OCI-LY3 (cell line): Measurements from ENCODE around the gene LY6G5C.
A peak's percentile ranks its signal among the peaks of the same experiment; 100 is the strongest.

Experiments
- H2AFZ ChIP-seq: fragments of 200-600, 300-600 bp; shearing (Covaris generic); 2 replicates; pipeline ENCODE4 v1.6.0; 2014; ENCODE audit warnings: antibody characterized with exemption, low read depth, low read length
- H3K27ac ChIP-seq: fragments of 200-600, 300-600 bp; sonication (generic); 2 replicates; pipeline ENCODE4 v1.5.1; 2014; ENCODE audit warnings: mild to moderate bottlenecking, low read length, moderate library complexity, mixed read lengths
- H3K27me3 ChIP-seq: fragments of 200-600, 300-600 bp; sonication (generic); 2 replicates; pipeline ENCODE4 v1.6.1; 2014; ENCODE audit warnings: low read depth, low read length, mixed read lengths
- H3K36me3 ChIP-seq: fragments of 200-600, 300-600 bp; sonication (generic); replicated peaks from 2 replicates; pipeline ENCODE3; 2014; ENCODE audit warnings: low read depth, low read length, mixed read lengths
- H3K4me1 ChIP-seq: fragments of 300-600, 200-600 bp; sonication (generic); 2 replicates; pipeline ENCODE4 v1.6.1; 2014; ENCODE audit warnings: low read length, mixed read lengths
- H3K4me2 ChIP-seq: fragments of 200-600, 300-600 bp; sonication (generic); 2 replicates; pipeline ENCODE4 v1.6.1; 2014; ENCODE audit warnings: low read length, mixed read lengths
- H3K4me3 ChIP-seq: fragments of 300-600, 200-600 bp; sonication (generic); 2 replicates; pipeline ENCODE4 v1.5.1; 2014; ENCODE audit warnings: antibody characterized with exemption, mild to moderate bottlenecking, low read length, moderate library complexity
- H3K79me2 ChIP-seq: fragments of 300-600, 200-600 bp; shearing (Covaris generic); 2 replicates; pipeline ENCODE4 v1.6.1; 2014; ENCODE audit warnings: mild to moderate bottlenecking, low read length, mixed read lengths
- H3K9ac ChIP-seq: fragments of 300-600, 200-600 bp; shearing (Covaris generic); 2 replicates; pipeline ENCODE4 v1.6.0; 2014; ENCODE audit warnings: mild to moderate bottlenecking, low read length, moderate library complexity
- H3K9me3 ChIP-seq: fragments of 200-600, 300-600 bp; shearing (Covaris generic); 2 replicates; pipeline ENCODE4 v1.6.1; 2014; ENCODE audit warnings: low read length, mixed read lengths; ENCODE audit not compliant: insufficient read depth
- H4K20me1 ChIP-seq: fragments of 200-600, 300-600 bp; sonication (generic); 2 replicates; pipeline ENCODE4 v1.6.1; 2016; ENCODE audit warnings: low read length, mixed read lengths; ENCODE audit not compliant: insufficient read depth
- CTCF ChIP-seq: fragments of 200-600, 300-600 bp; sonication (generic); IDR thresholded peaks from 2 replicates; pipeline ENCODE4 v1.5.1; 2014; ENCODE audit warnings: antibody characterized with exemption, low read length, low read depth
- EZH2phosphoT487 ChIP-seq: fragments of 200-600 bp; shearing (Covaris generic); IDR thresholded peaks from 2 replicates; pipeline ENCODE4 v1.6.1; 2018; ENCODE audit warnings: antibody characterized with exemption, mixed run types, low read depth

LY6G5C gene

GRCh38 chr6:31683591-31683990, 2.7 kb upstream of the LY6G5C start:
- H3K27ac ChIP-seq, result no peak overlapping the region

GRCh38 chr6:31681135-31681671, 336 bp upstream of the LY6G5C start:
- Histone ChIP-seq H3K9me3 (no peaks in the 10 kb centered on the region), H3K36me3 (no peaks in the 10 kb centered on the region), H3K4me3 (peak overlapping the region; percentile 76), H3K4me1 (peaks cover 16% of the 10 kb centered on the region), H3K9ac (peak overlapping the region; percentile 53; the same call in 1 of the 2 replicates), H3K27ac (no peak overlapping the region), H2AFZ (peak overlapping the region; percentile 59), H3K79me2 (no peaks in the 10 kb centered on the region), H4K20me1 (no peaks in the 10 kb centered on the region), H3K4me2 (peak overlapping the region; percentile 77), H3K27me3 (no peaks in the 10 kb centered on the region)
- TF ChIP-seq EZH2phosphoT487 (no peak), CTCF (no peak)

More at GRCh38 chr6:31683591-31683990, 2.7 kb upstream of the LY6G5C start:
- Histone ChIP-seq H3K4me3 (no peak overlapping the region), H3K4me1 (peaks cover 4% of the 10 kb centered on the region; the same call in 1 of the 2 replicates), H3K4me2 (no peak overlapping the region), H3K27me3 (no peaks in the 10 kb centered on the region), H3K79me2 (no peaks in the 10 kb centered on the region), H4K20me1 (no peaks in the 10 kb centered on the region), H3K9ac (no peak overlapping the region), H3K9me3 (no peaks in the 10 kb centered on the region), H3K36me3 (no peaks in the 10 kb centered on the region), H2AFZ (no peak overlapping the region)
- TF ChIP-seq EZH2phosphoT487, result no peak
- TF ChIP-seq CTCF, result no peak

- Histone ChIP-seq H3K4me1 (peaks cover 17% of the 10 kb centered on the region), H3K4me3 (no peak overlapping the region), H3K27ac (no peak overlapping the region), H3K36me3 (no peaks in the 10 kb centered on the region), H3K9ac (no peak overlapping the region), H3K4me2 (no peak overlapping the region), H4K20me1 (no peaks in the 10 kb centered on the region), H3K79me2 (no peaks in the 10 kb centered on the region), H3K27me3 (no peaks in the 10 kb centered on the region), H3K9me3 (no peaks in the 10 kb centered on the region), H2AFZ (no peak overlapping the region)
- TF ChIP-seq EZH2phosphoT487, result no peak
- no peak for TF ChIP-seq CTCF
Observed at GRCh38 chr6:31677955-31678354, 2.9 kb downstream of the LY6G5C start.

GRCh38 chr6:31676904-31677303, 4.0 kb downstream of the LY6G5C start:
- Histone ChIP-seq H3K4me1 (peaks cover 17% of the 10 kb centered on the region), H3K9ac (no peak overlapping the region), H3K27ac (no peak overlapping the region), H3K4me3 (no peak overlapping the region), H3K27me3 (no peaks in the 10 kb centered on the region), H3K79me2 (no peaks in the 10 kb centered on the region), H3K9me3 (no peaks in the 10 kb centered on the region), H3K4me2 (peak overlapping the region; percentile 37), H2AFZ (no peak overlapping the region), H3K36me3 (peaks cover 3% of the 10 kb centered on the region), H4K20me1 (no peaks in the 10 kb centered on the region)
- TF ChIP-seq EZH2phosphoT487, result no peak
- no peak for TF ChIP-seq CTCF
